GM19023 (cell line): ENCODE measurements around the gene SMIM44.
"Not testable (repeated sequence)": the region's sequence is repeated elsewhere in the genome, so short reads cannot be mapped to it uniquely, and the experiment has no call there.

Experiments
- ATAC-seq: cut with Tn5 transposase; IDR thresholded peaks from one replicate; pipeline ENCODE4 v1.9.1; 2021; ENCODE audit warnings: mild to moderate bottlenecking, moderate library complexity; ENCODE audit not compliant: unreplicated experiment

Gene SMIM44

GRCh38 chr19:3483226-3483628 lies at the start of gene SMIM44:
SMIM44 (minus strand) TSS chr19:3483441; CDS start chr19:3483403, 38 bp downstream.
- ATAC-seq = no peak

- no peak for ATAC-seq
Observed at GRCh38 chr19:3533033-3533432, 49.8 kb upstream of the SMIM44 start.

GRCh38 chr19:3532154-3532786 lies 49.0 kb upstream of the SMIM44 start:
- ATAC-seq = no peak

- no peak for ATAC-seq
Observed at GRCh38 chr19:3531716-3532115, 48.5 kb upstream of the SMIM44 start.

- ATAC-seq = no peak
Observed at GRCh38 chr19:3530389-3530788, 47.1 kb upstream of the SMIM44 start.

DNA sequence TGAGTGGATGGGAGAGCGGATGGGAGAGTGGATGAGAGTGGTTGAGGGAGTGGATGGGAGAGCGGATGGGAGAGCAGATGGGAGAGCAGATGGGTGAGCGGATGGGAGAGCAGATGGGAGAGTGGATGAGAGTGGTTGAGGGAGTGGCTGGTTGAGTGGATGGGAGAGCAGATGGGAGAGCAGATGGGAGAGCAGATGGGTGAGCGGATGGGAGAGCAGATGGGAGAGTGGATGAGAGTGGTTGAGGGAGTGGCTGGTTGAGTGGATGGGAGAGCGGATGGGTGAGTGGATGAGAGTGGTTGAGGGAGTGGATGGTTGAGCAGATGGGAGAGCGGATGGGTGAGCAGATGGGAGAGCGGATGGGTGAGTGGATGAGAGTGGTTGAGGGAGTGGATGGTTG lies 46.1 kb upstream of the SMIM44 start:
- not testable (repeated sequence) for ATAC-seq

DNA sequence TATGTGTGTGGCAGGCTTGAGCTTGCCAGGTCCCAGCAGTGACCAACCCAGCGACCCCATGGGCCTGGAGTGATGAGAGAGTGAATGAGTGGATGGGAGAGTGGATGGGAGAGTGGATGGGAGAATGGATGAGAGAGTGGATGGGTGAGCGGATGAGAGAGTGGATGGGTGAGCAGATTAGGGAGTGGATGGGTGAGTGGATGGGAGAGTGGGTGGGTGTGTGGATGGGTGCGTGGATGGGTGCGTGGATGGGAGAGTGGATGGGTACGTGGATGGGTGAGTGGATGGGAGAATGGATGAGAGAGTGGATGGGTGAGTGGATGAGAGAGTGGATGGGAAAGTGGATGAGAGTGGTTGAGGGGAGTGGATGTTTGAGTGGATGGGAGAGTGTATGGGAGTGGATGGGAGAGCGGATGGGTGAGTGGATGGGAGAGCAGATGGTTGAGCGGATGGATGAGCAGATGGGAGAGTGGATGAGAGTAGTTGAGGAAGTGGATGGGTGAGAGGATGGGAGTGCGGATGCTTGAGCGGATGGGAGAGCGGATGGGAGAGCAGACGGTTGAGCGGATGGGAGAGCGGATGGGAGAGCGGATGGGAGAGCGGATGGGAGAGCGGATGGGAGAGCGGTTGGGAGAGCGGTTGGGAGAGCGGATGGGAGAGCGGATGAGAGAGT lies 45.4 kb upstream of the SMIM44 start:
- no peak for ATAC-seq

DNA sequence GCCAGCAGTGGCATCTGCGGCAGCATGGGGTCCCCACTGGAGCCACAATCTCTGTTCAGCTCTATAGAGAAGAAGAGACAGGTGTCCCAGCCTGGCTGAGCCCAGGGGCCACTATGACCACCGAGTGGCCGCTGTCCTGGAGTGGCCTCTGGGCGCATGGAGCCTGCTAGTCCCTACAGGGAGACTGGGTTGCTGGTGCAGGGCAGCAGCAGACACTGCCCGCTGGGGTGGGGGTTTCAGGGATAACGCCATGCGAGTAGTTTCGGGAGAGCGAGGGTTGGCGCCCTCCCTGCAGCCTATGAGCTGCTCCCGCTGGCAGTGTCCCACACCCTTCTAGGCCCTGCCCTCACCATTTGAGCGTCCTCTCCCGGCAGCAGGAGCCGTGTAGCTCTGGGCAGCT lies 44.8 kb upstream of the SMIM44 start:
- ATAC-seq = no peak

- no peak for ATAC-seq
Observed at GRCh38 chr19:3527238-3527910, 44.1 kb upstream of the SMIM44 start.

DNA sequence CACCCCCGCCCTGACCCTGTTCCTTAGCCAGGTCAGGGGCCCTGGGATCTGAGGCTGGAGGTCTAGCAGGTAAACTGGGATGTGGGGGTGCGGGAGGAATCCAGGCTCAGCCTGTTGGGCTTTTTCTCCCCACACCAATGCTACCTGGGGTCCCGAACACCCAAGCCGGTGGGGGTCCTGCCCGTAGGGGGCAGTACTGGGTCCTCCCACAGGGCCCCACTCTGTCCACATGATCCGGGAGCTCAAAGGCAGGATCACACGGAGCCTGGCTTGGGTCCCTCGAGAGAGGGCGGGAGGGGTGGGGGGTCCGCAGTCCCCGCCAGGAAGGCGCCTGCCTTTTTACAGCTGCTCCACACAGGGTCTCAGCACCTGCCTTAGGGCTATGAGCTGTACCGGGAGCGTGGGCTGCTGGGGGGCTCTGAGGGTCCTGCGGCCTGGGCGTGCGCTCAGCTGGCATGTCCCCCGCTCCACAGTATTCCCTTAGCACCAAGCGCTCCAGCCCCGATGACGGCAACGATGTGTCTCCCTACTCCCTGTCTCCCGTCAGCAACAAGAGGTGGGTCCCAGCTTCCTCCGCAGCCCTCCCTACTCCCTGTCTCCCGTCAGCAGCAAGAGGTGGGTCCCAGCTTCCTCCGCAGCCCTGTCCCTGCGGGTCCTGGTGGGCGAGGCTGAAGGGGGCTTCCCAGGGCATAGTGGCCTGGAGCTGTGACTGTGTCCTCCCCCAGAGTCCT lies 43.4 kb upstream of the SMIM44 start:
- ATAC-seq = no peak

DNA sequence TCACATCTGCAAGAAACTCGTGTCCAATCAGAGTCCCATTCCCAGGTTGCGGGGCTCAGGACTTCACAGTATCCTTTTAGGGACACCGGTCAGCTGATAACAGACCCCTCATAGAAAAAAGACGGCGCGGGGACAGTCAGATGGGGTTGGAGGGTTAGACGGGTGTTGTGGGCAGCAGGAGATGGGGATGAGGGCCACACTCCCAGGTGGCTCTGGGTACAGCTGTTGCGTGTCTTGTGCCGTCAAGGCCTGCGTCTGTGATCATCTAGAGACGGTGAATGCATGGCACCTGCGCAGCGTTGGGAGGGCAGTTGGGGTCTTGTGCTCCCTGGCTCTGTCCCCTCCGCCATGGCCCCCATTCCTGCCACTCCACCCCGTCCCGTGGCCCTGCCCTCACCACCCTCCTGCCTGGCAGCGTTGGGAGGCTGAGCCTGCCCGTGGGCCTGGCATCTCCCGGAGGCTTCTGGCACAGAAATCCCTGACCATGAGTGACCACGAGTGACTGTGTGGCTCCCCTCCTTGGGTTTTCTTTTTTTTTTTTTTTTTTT lies 41.7 kb upstream of the SMIM44 start:
- ATAC-seq = no peak

GRCh38 chr19:3524078-3524842 lies 41.0 kb upstream of the SMIM44 start:
- ATAC-seq = no peak

DNA sequence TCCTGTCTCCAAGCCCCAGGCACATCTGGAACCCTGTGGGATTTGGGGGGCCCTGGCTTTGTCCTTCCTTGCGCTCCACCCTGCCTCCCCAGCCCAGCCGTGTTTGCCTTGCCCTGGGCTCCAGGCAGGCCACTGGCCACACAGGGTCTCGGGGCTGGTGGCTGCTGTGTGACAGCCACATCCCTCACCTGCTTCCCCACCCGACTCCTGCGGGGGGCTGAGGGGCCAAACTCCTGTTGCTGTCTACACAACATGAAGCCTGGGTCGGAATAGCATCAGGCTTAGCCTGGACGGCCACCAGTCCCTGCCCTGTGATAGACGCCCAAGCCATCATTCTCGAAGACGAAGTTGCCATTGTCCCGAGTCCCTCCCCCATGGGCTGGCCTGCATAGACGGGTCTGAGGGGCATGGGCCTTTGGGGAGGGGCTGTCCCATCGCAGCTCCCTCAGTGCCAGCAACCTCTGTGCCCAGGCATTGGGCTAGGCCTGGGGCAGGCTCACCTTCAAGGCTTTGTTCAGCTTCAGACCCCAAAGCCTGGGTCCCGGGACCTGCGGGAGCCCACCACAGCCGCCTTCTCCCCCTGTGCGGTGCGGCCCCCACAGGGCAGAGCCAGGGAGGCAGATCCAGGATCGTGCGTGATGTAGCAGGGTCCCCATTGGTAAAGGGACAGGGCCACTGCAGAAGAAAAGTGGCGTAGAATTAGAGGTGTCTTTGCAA lies 40.3 kb upstream of the SMIM44 start:
- ATAC-seq = no peak

GRCh38 chr19:3522421-3523360 lies 39.5 kb upstream of the SMIM44 start:
- no peak for ATAC-seq

GRCh38 chr19:3521104-3521445 lies 37.8 kb upstream of the SMIM44 start:
- ATAC-seq = no peak

GRCh38 chr19:3520166-3521103 lies 37.2 kb upstream of the SMIM44 start:
- no peak for ATAC-seq

DNA sequence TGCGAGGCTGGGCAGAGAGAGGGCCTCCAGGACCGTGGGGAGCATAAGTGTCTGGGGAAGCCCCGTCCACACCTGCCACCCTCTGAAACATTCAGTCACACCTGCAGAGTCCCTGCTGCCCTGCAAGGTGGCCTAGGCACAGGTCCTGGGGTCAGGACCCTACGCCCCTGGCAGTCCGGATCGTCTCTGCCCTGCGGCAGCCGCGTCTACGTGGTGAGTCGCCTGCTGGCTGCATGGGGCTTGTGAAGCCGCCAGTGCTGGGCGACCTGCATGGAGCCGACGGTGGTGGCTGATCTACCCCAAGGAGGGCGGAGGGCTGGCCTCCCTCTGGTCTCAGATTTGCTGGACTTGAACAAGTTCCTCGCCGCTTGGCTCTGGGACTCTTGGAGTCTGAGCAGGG lies 35.9 kb upstream of the SMIM44 start:
- no peak for ATAC-seq

GRCh38 chr19:3518659-3519058 lies 35.4 kb upstream of the SMIM44 start:
- no peak for ATAC-seq
